Measurements from ENCODE around the gene MTFR1L. TPM values are rescaled to one million over a fixed set of nuclear protein-coding genes. Genes with fewer than 3 reads are reported as not detected.

Gene MTFR1L
- total RNA-seq, 1 experiment from 2014 or later, result 32.5 TPM

DNA sequence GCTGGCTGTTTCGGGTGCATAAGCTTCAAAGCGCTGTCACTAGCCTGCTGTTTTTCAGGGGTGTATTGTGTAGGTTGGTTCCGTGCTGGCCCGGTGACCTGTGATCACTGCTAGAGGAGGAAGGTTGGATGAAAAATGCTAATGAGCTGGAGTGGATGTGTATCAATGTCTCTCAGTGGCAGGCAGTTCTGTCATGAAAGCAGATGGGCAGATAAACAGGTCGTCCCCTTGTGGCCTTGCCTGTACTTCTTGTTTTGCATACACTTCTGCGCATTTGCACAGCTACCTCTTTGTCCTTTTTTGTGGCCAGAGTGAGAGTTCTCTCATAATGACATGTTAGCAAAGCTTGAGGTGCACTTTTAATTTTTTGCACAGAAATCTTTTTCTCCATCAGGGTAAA lies 16.8 kb upstream of the MTFR1L start:
- H3K27me3 Mint-ChIP-seq (ENCODE audit: low read depth), result peaks cover 3% of the 10 kb centered on the region; the same call in 1 of the 2 replicates
- Histone ChIP-seq H2BK12ac (ENCODE audit: insufficient read length, low read depth, low read length) (no peak overlapping the region), H3K9me3 (ENCODE audit: control insufficient read depth, low read depth, low read length) (no peaks in the 10 kb centered on the region), H3K23me2 (ENCODE audit: insufficient read length, low read depth, low read length, poor library complexity, severe bottlenecking) (peaks cover 6% of the 10 kb centered on the region), H4K91ac (ENCODE audit: insufficient read length, low read depth, low read length) (no peak overlapping the region), H4K5ac (ENCODE audit: insufficient read length, low read depth, low read length) (no peak overlapping the region), H2BK15ac (ENCODE audit: low read depth, low read length) (no peak overlapping the region), H3K79me1 (ENCODE audit: insufficient read depth, low read depth, low read length, poor library complexity, severe bottlenecking) (no peaks in the 10 kb centered on the region), H3K27me3 (ENCODE audit: insufficient read depth, low read length) (no peaks in the 10 kb centered on the region), H2AK5ac (ENCODE audit: insufficient read length, low read length) (no peak overlapping the region), H2BK120ac (ENCODE audit: low read depth, low read length, poor library complexity, severe bottlenecking) (no peak overlapping the region), H4K8ac (replicated peaks; ENCODE audit: insufficient read length, low read depth, low read length) (no peak overlapping the region), H2BK20ac (ENCODE audit: low read depth, low read length, poor library complexity, severe bottlenecking) (no peak overlapping the region), H3K4me1 (ENCODE audit: insufficient read depth, low read length) (no peaks in the 10 kb centered on the region), H3K9ac (ENCODE audit: extremely low read depth, insufficient read length, low read length) (peak overlapping the region; percentile 24), H3K18ac (ENCODE audit: insufficient read length, low read depth, low read length) (no peak overlapping the region), H2AFZ (ENCODE audit: low read length) (no peak overlapping the region), H3K14ac (ENCODE audit: insufficient read depth, low read length) (no peak overlapping the region), H3K23ac (ENCODE audit: insufficient read length, low read depth, low read length) (no peak overlapping the region), H3K27ac (ENCODE audit: insufficient read length, low read depth, low read length) (no peak overlapping the region), H3K4ac (ENCODE audit: low read depth, low read length) (no peak overlapping the region), H3K56ac (ENCODE audit: insufficient read length, low read depth, low read length) (no peak overlapping the region), H3K4me2 (ENCODE audit: insufficient read depth, insufficient read length, low read length) (no peak overlapping the region), H3T11ph (ENCODE audit: low read length) (no peak overlapping the region), H2BK5ac (ENCODE audit: insufficient read length, low read length) (no peak overlapping the region), H3K79me2 (ENCODE audit: insufficient read depth, low read length) (no peaks in the 10 kb centered on the region), H4K20me1 (ENCODE audit: control insufficient read depth, insufficient read depth, insufficient read length) (no peaks in the 10 kb centered on the region)
- TF ChIP-seq, protein P1, sequence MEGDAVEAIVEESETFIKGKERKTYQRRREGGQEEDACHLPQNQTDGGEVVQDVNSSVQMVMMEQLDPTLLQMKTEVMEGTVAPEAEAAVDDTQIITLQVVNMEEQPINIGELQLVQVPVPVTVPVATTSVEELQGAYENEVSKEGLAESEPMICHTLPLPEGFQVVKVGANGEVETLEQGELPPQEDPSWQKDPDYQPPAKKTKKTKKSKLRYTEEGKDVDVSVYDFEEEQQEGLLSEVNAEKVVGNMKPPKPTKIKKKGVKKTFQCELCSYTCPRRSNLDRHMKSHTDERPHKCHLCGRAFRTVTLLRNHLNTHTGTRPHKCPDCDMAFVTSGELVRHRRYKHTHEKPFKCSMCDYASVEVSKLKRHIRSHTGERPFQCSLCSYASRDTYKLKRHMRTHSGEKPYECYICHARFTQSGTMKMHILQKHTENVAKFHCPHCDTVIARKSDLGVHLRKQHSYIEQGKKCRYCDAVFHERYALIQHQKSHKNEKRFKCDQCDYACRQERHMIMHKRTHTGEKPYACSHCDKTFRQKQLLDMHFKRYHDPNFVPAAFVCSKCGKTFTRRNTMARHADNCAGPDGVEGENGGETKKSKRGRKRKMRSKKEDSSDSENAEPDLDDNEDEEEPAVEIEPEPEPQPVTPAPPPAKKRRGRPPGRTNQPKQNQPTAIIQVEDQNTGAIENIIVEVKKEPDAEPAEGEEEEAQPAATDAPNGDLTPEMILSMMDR (conservative IDR thresholded peaks at IDR 0.05), result no peak
- no peak overlapping the region; a peak in 2 of 5 replicates for H3K4me3 Mint-ChIP-seq
- H3K36me3 Mint-ChIP-seq (ENCODE audit: insufficient read depth in 1 of 3, low read depth in 3 of 3), result peaks cover 7 to 38% (median 18%) of the 10 kb centered on the region in 3 experiments; a peak in 6 of 7 replicates
- H3K9me3 Mint-ChIP-seq, result no peaks in the 10 kb centered on the region
- H3K4me1 Mint-ChIP-seq, result peaks cover 22 to 37% of the 10 kb centered on the region in 2 experiments
- no peak for DNase-seq
- H3K27ac Mint-ChIP-seq, result 0 out of 7 replicates have a peak overlapping the region, but pooled peaks of 1 of the 3 experiments have one; percentile 4
- no CpG with 5 or more reads among the region's 6 CpGs for WGBS (ENCODE audit: extremely low coverage, insufficient read length, low lambda C conversion rate)
